IgD-negative memory B cell (primary cell): ENCODE data around the gene TOX4. TPM values are rescaled to one million over a fixed set of nuclear protein-coding genes. Genes with fewer than 3 reads are reported as not detected.
A peak's percentile ranks its signal among the peaks of the same experiment; 100 is the strongest.

Experiments used
- H3K27ac Mint-ChIP-seq, 3 donors: one replicate each; pipeline ENCODE4 v1.8.0; 2020 to 2022; ENCODE audit warnings: mild to moderate bottlenecking in 3 of 3, mixed read lengths in 3 of 3, moderate library complexity in 1 of 3
- H3K27me3 Mint-ChIP-seq: one replicate; pipeline ENCODE4 v1.8.0; 2021; ENCODE audit warnings: mixed read lengths
- H3K36me3 Mint-ChIP-seq: one replicate; pipeline ENCODE4 v1.8.0; 2020; ENCODE audit warnings: mild to moderate bottlenecking, mixed read lengths
- H3K4me1 Mint-ChIP-seq, 3 donors: one replicate each; pipeline ENCODE4 v1.8.0; 2020 to 2022; ENCODE audit warnings: mixed read lengths in 3 of 3, mild to moderate bottlenecking in 1 of 3
- H3K4me3 Mint-ChIP-seq, 4 donors: one replicate each; pipeline ENCODE4 v1.8.0; 2020 to 2022; ENCODE audit warnings: mild to moderate bottlenecking in 4 of 4, mixed read lengths in 4 of 4, moderate library complexity in 3 of 4
- H3K9me3 Mint-ChIP-seq, 3 donors: one replicate each; pipeline ENCODE4 v1.8.0; 2020 to 2021; ENCODE audit warnings: mixed read lengths in 3 of 3, mild to moderate bottlenecking in 1 of 3
- polyA plus RNA-seq: library from polyadenylated mRNA; unstranded; fragments of 300-500 nt; fragmentation: Illumina TruSeq; gene quantifications from one replicate; pipeline ENCODE4 v1.2.3, GENCODE V29; 2021

The TOX4 gene
- polyA plus RNA-seq, 1 donor from 2014 or later = 91.0 TPM

DNA sequence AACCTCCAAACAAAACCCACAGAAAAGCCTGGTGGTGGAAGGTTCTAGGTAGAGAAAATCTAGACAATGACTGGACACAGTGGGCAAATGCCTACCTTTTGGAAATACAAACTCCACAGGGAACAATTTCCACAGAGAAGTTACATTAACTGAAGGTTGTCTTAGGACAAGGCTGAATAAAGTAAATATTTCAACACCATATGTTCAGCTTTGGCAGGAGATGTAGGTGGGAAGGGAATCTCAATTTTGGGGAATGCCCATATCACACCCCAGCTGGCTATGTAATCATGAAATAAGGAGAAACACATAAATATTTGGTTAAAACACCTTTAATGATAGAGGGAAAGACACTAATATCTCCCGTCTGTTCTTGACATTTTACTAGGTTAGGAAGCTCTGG lies 43.8 kb downstream of the TOX4 start:
- H3K27ac Mint-ChIP-seq = no peak overlapping the region
- H3K27me3 Mint-ChIP-seq = peaks cover 14% of the 10 kb centered on the region

GRCh38 chr14:21521501-21521900 lies 44.5 kb downstream of the TOX4 start:
- H3K27ac Mint-ChIP-seq = no peak overlapping the region
- H3K9me3 Mint-ChIP-seq = no peaks in the 10 kb centered on the region
- no peak overlapping the region for H3K4me3 Mint-ChIP-seq
- H3K4me1 Mint-ChIP-seq = peaks cover 0 to 5% (median 2%) of the 10 kb centered on the region in 3 donors
- H3K36me3 Mint-ChIP-seq = peaks cover 2% of the 10 kb centered on the region
- peaks cover 11% of the 10 kb centered on the region for H3K27me3 Mint-ChIP-seq

More for the DNA sequence above, 43.8 kb downstream of the TOX4 start:
- Mint-ChIP-seq H3K36me3 (peaks cover 2% of the 10 kb centered on the region), H3K9me3 (no peaks in the 10 kb centered on the region), H3K4me1 (peaks cover 0 to 5% (median 2%) of the 10 kb centered on the region in 3 donors), H3K4me3 (peak overlapping the region in 1 of 4 donors; percentile 36)

- Mint-ChIP-seq H3K4me3 (peak overlapping the region in 1 of 4 donors; percentile 13), H3K27me3 (peaks cover 11% of the 10 kb centered on the region), H3K4me1 (peaks cover 5 to 6% (median 5%) of the 10 kb centered on the region in 3 donors), H3K36me3 (peaks cover 2% of the 10 kb centered on the region), H3K27ac (no peak overlapping the region), H3K9me3 (no peaks in the 10 kb centered on the region)
These were observed 46.2 kb downstream of the TOX4 start for GRCh38 chr14:21523203-21523602.

DNA sequence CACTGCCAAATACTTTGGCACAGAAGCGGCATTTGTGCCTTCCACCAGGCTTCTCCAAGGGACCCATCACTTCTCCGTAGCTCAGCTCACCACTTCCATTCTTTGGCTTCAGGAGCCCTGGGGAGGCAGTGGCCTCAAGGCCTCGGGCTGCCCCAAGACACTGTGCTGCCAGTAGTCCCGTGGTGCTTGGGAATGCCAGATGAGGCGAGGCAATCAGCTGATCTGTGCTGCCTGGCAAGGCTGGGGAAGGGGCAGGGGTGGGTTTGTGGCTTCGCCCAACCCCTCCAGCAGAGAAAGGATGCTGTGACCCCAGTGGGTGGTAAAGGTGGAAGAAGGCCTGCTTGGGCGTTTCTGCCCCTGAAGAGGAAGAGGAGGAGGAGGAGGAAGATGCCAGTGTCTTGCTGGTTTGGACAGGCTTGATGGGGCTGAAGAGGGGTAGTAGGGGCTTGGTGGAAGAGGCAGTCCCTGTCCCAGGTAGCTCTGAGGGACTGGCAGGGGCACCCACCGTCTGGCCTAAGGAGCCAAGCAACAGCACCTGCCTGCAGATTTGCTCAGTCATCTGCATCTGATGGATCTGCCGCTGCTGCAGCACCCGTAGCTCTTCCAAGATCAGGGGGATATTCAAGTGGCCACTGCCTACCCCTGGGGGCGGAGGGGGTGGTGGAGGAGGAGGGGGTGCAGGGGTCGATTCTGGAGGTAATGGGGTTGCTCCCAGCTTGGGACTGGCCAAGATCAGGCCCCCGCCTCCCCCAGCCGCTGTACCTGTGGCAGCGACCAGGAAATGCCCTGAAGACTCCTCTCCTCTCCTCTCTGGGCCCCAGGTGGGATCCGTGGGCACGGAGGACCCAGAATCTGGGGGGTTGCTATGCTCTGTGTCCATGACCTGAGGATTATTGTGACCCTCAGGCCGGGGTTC lies 47.8 kb downstream of the TOX4 start:
- Mint-ChIP-seq H3K36me3 (peaks cover 2% of the 10 kb centered on the region), H3K27ac (peak overlapping the region in 1 of 3 donors; percentile 96), H3K9me3 (no peaks in the 10 kb centered on the region), H3K4me1 (peaks cover 5 to 6% (median 5%) of the 10 kb centered on the region in 3 donors), H3K27me3 (peaks cover 6% of the 10 kb centered on the region), H3K4me3 (peak overlapping the region; percentile 73 to 89 (median 81))

DNA sequence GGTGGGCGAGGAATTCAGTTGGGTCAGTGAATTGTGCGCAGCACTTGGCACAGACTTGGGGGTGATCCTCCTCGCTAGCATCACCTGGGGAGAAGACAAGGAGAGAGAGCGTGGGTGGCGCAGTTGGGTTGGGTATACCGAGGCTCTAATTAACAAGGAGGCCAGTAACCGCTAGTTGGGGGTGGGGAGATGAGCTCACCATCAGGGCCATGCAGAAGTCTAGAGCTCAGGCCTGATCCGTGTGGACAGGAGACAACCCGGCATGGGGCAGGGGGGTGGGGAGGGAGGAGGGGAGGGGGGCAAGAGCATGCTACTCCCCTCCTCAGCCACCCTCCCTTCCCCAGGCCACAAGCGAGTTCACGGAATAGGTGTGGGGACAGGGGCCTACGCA lies 48.6 kb downstream of the TOX4 start:
- Mint-ChIP-seq H3K27me3 (peaks cover 3% of the 10 kb centered on the region), H3K4me3 (peak overlapping the region; percentile 62 to 89 (median 81)), H3K4me1 (peaks cover 5 to 6% (median 5%) of the 10 kb centered on the region in 3 donors), H3K36me3 (peaks cover 2% of the 10 kb centered on the region), H3K9me3 (no peaks in the 10 kb centered on the region), H3K27ac (peak overlapping the region in 1 of 3 donors; percentile 96)

DNA sequence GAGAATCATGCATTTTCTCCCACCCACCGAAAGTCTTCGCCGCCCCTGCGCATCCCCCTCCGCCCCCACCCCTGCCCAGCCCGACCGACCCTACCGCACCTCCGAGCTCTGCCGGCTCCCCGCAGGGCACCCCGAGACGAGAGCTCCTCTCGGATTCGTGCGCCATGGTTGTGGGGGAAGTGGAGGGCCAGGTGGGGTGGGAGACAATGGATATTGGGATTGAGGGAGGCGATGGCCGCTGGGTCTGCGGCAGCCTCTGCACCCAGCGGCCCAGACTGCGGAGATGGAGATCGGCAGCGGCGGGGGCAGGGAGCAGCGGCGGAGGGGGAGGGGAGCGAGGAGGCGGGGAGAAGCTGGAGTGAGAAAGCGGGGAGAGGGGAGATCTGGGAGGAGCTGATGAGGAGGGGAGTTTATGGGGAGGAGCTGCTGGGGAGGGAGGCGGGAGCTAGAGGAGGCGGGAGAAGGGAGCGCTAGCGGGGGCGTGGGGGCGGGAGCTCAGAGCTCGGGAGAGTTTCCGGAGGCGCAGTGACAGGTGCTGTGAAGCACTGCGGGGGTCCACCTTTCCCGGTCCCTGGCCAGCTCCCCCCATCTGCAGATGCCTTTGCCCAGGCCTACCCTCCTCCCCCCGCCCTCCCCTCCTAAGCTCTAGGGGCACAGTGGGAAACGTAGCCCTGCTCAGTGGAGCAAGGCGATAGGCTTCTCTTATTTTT lies 49.1 kb downstream of the TOX4 start, which contains the start of gene SALL2:
Gene SALL2 (minus strand): TSS at position 385 of the 710 bp plus-strand sequence. CDS start 219 bp downstream, at position 166.
- H3K27me3 Mint-ChIP-seq = peaks cover 3% of the 10 kb centered on the region
- H3K27ac Mint-ChIP-seq = peak within 1 kb of the TSS in 1 of 3 donors; percentile 96
- H3K4me3 Mint-ChIP-seq = peak within 1 kb of the TSS; percentile 74 to 89 (median 88)
- H3K4me1 Mint-ChIP-seq = peaks cover 5 to 6% (median 5%) of the 10 kb centered on the region in 3 donors
- H3K36me3 Mint-ChIP-seq = peaks cover 2% of the 10 kb centered on the region
- H3K9me3 Mint-ChIP-seq = no peaks in the 10 kb centered on the region

- Mint-ChIP-seq H3K4me3 (peak overlapping the region; percentile 74 to 89 (median 87)), H3K27me3 (peaks cover 3% of the 10 kb centered on the region), H3K9me3 (no peaks in the 10 kb centered on the region), H3K4me1 (peaks cover 5 to 6% (median 5%) of the 10 kb centered on the region in 3 donors), H3K27ac (peak overlapping the region in 1 of 3 donors; percentile 66), H3K36me3 (peaks cover 2% of the 10 kb centered on the region)
These were observed 49.8 kb downstream of the TOX4 start for GRCh38 chr14:21526672-21527317.

DNA sequence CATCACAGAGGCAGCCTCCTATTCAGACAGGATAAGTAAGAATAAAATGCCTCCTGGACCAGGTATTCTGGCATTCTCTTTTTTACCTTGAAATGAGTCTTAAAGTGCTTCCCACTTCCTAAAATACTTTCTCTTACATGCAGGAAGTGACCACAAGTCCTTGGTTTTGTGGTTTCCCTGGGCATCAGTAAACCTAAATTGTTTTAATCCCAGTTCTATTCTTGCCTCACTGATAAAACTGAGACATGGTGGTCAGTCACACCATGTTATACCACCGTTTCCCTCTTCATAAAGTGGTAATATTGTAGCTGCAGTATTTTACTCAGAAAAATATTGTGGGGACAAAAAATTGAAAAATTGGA lies 50.3 kb downstream of the TOX4 start:
- Mint-ChIP-seq H3K27ac (no peak overlapping the region), H3K4me1 (peaks cover 5 to 6% (median 5%) of the 10 kb centered on the region in 3 donors), H3K9me3 (no peaks in the 10 kb centered on the region), H3K36me3 (peaks cover 2% of the 10 kb centered on the region), H3K4me3 (peak overlapping the region in 3 of 4 donors; percentile 65 to 88 (median 74)), H3K27me3 (peaks cover 3% of the 10 kb centered on the region)

GRCh38 chr14:21528381-21529348 lies 51.7 kb downstream of the TOX4 start:
- Mint-ChIP-seq H3K36me3 (peaks cover 2% of the 10 kb centered on the region), H3K4me3 (peak overlapping the region in 1 of 4 donors; percentile 22), H3K4me1 (peaks cover 5 to 6% (median 5%) of the 10 kb centered on the region in 3 donors), H3K9me3 (no peaks in the 10 kb centered on the region), H3K27ac (no peak overlapping the region), H3K27me3 (peaks cover 5% of the 10 kb centered on the region)

DNA sequence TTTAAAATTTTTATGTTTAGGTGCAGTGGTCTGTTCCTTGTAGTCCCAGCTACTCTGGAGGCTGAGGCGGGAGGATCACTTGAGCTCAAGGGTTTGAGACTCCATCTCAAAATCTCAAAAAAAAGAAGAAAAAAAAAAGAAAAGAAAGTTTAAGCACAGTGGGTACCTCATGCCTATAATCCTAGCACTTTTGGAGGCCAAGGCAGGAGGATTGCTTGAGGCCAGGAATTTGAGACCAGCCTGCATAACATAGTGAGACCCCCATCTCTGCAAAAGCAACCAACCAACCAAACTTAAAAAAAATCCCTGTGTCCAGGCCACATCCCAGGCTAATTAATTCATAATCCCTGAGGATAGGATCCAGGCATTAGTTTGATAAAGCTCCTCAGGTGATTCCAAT lies 52.5 kb downstream of the TOX4 start:
- peaks cover 10% of the 10 kb centered on the region for H3K27me3 Mint-ChIP-seq
- H3K36me3 Mint-ChIP-seq = peaks cover 2% of the 10 kb centered on the region
- no peak overlapping the region for H3K27ac Mint-ChIP-seq
- H3K4me3 Mint-ChIP-seq = no peak overlapping the region
- peaks cover 5 to 6% (median 5%) of the 10 kb centered on the region in 3 donors for H3K4me1 Mint-ChIP-seq
- H3K9me3 Mint-ChIP-seq = no peaks in the 10 kb centered on the region

GRCh38 chr14:21533294-21533693 lies 56.3 kb downstream of the TOX4 start:
- no peaks in the 10 kb centered on the region for H3K36me3 Mint-ChIP-seq
- H3K4me3 Mint-ChIP-seq = no peak overlapping the region
- no peaks in the 10 kb centered on the region for H3K9me3 Mint-ChIP-seq
- peaks cover 4 to 7% (median 6%) of the 10 kb centered on the region in 3 donors for H3K4me1 Mint-ChIP-seq
- peaks cover 37% of the 10 kb centered on the region for H3K27me3 Mint-ChIP-seq
- H3K27ac Mint-ChIP-seq = no peak overlapping the region

DNA sequence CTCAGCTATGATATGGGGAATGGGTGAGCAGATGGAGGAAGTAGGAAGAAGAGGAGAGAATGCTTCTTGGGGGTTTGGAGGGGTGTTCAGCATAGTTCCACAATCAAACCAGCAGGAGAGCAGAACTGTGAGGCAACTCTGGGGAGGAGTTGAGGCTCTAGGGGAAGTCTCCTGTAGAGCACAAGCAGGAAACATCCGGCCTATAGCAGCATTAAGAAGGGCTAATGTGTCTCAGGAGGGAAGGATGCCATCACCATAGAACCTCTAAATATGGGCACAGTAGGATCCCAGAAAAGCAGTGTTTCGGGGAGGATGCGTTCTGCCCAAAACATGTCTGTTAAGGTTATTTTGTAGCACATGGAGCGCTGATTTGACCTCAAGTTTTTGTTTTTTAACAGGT lies 57.6 kb downstream of the TOX4 start:
- Mint-ChIP-seq H3K9me3 (no peaks in the 10 kb centered on the region), H3K4me3 (no peak overlapping the region), H3K27me3 (peaks cover 47% of the 10 kb centered on the region), H3K27ac (no peak overlapping the region), H3K36me3 (no peaks in the 10 kb centered on the region), H3K4me1 (peaks cover 4 to 7% (median 6%) of the 10 kb centered on the region in 3 donors)

GRCh38 chr14:21535545-21536417 lies 58.8 kb downstream of the TOX4 start:
- Mint-ChIP-seq H3K27me3 (peaks cover 49% of the 10 kb centered on the region), H3K4me1 (peaks cover 4 to 7% (median 6%) of the 10 kb centered on the region in 3 donors), H3K9me3 (no peaks in the 10 kb centered on the region), H3K4me3 (peak overlapping the region in 1 of 4 donors; percentile 83), H3K27ac (peak overlapping the region in 2 of 3 donors; percentile 53 to 88), H3K36me3 (no peaks in the 10 kb centered on the region)
